NCI-H1092 treated with DMSO at 0.1 percent for 48 hours (cell line): Measurements from ENCODE around the gene IGF1R.

Experiments used
- DNase-seq: peaks from one replicate; lab custom pipeline; 2025; lab: John Stamatoyannopoulos, UW

IGF1R gene

DNA sequence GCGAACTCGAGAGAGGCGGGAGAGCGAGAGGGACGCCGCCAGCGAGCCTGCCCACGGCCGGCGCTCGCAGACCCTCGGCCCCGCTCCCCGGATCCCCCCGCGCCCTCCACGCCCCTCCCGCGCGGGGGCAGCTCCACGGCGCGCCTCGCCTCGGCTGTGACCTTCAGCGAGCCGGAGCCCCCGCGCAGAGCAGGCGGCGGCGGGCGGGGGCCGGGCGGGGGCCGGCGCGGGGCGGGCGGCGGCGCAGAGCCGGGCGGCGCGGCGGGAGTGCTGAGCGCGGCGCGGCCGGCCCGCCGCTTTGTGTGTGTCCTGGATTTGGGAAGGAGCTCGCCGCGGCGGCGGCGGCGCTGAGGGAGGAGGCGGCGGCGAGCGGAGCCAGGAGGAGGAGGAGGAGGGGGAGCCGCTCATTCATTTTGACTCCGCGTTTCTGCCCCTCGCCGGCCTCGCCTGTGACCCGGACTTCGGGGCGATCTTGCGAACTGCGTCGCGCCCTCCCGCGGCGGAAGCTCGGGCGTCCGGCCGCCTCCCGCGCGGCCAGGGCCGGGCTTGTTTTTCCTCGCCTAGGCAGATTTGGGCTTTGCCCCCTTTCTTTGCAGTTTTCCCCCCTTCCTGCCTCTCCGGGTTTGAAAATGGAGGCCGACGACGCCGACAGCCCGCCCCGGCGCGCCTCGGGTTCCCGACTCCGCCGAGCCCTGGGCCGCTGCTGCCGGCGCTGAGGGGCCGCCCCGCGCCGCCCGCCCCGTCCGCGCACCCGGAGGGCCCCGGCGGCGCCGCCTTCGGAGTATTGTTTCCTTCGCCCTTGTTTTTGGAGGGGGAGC lies 524 bp downstream of the IGF1R start:
- no peak for DNase-seq

DNA sequence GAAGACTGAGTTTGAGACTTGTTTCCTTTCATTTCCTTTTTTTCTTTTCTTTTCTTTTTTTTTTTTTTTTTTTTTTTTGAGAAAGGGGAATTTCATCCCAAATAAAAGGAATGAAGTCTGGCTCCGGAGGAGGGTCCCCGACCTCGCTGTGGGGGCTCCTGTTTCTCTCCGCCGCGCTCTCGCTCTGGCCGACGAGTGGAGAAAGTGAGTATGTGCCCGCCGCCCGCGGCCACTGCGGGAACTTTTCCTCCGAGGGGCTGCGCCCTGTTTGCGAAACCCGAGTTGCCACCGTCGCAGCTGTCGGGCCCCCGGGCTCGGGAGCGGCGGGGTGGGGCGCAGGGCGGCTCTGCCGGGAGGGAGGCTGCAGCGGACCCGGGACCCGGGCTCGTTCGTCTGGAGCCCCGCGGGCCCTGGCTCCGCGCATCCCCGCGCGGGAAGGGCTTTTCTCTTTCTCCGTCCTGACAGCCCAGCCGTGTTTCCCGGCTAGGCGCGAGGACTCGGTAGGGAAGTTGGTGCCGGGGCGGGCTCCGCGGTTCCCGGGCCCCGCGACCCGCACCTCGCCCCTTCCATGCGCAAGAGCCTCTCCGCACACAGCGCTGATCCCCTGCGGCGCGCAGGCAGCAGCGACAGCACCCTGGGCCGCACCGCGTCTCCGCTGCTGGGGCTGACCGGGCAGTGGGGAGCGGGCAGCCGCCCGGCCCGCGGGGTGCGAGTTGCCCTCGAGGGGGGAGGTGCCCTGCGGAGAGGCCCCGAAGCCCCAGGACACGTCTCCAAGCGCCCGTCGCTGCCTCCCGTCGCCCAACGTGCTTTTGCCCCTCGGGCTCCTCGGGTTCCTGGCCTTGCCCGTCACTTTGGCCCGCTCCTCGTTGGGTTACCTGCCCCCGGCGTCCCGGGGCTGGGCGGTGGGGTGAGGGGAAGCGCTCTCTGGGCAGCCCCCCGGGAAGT lies 1.4 kb downstream of the IGF1R start:
- no peak for DNase-seq

GRCh38 chr15:98650417-98651035 lies 2.2 kb downstream of the IGF1R start:
- DNase-seq, result no peak

DNA sequence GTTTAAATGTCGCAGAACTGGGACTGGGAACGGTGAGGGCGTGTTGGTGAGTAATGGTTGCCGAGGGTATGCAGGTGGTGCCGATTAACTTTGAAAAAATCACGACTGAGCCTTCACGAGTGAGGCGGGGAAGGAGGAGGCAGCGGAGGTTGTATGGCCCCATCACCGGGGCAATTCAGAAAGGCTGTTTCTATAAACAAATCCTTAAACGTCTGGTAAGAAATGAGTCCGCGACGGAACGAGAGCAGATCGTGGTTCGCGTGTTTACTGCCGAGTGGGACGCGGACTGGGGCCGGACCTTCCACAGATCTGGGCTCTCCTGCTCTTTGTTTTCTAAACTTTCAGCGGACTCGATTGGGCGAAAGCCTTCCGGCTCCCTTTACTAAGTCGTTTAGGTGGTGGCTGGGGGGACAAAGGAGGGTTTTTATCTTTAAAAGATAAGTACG lies 2.7 kb downstream of the IGF1R start:
- no peak for DNase-seq

DNA sequence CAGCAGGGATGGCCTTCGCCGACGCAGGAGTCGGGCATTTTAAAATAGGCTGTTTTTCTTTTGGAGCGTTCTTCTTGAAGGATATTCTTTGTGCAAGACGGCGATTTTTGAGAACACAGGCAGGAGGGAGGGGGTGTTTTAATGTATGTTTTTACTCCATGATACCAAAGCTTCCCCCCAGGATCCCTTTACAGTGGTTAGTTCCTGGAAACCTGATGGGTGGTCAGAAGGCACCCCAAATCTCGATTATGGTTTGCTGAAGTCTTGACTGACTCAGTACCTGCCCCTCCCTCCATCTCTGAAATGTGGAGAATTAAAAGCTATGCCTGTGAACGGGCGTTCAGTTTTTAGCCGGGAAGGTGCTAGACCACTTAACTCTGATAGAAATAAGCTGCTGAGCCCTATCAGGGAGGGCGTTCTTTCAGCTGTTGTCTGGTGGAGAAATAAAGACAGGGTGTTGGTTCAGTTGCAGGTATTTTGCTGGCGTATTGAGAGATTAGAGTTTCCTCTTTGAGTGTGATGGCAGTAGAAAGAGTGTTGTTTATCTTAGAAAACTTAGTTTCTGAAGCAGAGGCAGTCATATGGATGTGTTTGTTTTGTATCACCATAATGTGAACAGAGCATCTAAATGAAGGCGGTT lies 3.4 kb downstream of the IGF1R start:
- no peak for DNase-seq

GRCh38 chr15:98653686-98654085 lies 5.3 kb downstream of the IGF1R start:
- DNase-seq, result no peak

DNA sequence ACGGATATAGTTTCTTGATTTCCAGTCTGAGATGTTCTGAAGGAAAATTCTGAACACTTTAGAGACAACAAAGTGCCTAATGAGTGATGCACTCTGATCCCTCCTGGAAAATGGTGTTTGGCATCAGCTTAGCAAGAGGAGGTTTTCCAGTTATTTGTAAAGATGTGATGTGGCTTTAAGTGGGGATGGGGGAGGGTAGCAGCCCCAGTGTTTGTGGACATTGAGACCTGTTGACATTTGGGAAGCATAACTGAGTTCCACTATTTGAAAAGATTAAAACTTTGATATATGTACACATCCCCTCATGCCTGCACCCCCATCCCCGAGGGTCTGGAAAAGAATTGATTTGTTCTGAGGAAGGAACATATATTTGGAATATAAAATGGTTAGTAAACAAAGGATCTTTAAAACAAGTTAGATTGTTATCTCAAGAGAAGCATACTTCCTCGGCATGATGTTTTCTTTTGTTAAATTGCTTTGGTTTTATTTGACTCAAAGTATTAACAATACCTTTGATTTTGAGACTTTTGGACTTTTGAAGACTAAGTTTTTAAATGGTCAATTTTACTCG lies 6.5 kb downstream of the IGF1R start:
- no peak for DNase-seq

DNA sequence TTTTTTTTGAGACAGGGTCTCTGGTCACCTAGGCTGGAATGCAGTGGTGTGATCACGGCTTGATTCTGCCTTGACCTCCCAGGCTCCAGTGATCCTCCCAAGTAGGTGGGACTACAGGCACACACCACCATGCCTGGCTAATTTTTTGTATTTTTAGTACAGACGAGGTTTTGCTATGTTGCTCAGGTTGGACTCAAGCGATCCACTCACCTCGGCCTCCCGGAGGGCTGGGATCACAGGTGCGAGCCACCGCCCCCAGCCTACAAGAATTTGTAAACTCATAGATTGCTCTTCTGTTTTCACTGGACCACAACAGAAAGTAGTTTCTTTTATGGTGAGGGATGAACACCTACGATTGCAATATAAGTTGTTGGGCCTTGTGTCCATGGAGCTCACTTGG lies 7.4 kb downstream of the IGF1R start:
- no peak for DNase-seq

DNA sequence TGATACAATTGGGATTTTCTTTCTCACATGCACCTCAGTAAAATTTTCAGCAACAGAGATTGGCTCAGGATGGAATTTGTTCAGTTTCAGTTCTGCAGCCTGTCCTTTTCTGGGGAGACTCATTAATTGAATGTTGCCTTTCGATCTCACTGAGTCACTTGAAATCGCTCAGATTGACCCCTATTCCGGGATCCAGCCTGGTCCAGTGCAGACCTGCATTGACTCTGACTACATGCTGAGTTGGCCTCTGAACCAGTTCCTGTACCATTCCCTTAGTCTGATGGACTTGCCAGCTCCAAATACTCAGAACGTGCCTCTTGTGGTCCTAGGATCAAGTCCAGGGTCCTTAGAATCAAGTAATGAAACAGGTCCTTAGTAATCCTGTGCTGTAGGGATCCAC lies 9.4 kb downstream of the IGF1R start:
- no peak for DNase-seq

- peak; percentile 21 for DNase-seq
These were observed 10.7 kb downstream of the IGF1R start for GRCh38 chr15:98658831-98659699.

- no peak for DNase-seq
These were observed 11.7 kb downstream of the IGF1R start for GRCh38 chr15:98660055-98660454.

- DNase-seq, result no peak
These were observed 14.7 kb downstream of the IGF1R start for GRCh38 chr15:98663045-98663444.

DNA sequence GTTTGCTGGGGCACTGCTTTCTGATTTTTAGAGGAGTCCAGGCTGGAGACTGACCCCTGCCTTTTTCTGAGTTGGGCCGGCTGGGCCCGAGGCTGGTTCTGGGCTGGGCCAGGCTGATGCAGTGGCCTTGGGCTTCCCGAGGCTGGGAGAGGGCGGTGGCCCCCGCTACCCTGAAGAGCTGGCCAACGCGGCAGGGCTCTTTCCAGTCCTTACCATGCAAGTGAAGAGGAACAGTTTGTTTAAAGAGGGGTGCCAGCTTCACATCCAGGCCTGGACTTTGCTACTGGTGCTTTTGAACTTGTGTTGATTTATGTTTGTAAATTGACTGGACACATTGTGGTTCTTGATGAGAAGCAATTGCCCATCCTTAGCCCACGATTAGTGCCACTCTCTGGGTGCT lies 15.3 kb downstream of the IGF1R start:
- no peak for DNase-seq

GRCh38 chr15:98666441-98666840 lies 18.1 kb downstream of the IGF1R start:
- DNase-seq, result no peak

GRCh38 chr15:98666841-98667240 lies 18.5 kb downstream of the IGF1R start:
- no peak for DNase-seq

DNA sequence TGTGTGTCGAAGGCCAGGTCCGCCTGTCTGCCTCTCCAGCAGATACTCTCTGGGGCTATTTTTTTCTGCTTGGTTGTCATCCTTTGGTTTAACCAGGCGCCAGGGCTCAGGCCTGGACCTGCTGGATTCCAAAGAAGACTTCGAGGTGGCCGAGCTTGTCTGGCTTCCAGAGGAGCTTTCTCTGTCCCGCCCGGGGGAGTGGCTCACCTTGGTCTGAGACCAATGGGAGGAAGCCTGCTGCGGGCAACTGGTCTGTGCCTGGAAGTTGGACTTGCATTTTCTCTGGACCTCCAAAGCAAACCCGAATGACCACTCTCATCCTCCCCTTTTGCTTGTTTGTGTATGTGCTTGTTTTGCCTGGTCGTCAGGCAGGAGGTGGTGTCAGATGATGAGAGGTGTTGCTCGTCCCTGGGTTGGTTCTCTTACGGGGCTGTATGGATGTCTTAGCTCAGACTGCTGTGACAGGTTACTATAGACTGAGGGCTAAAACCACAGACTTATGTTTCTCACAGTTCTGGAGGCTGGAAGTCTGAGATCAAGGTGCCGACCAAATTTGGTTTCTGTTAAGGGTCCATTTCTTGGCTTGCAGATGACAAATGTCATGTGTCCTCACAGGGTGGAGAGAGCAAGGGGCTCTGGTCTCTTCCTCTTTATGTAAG lies 19.3 kb downstream of the IGF1R start:
- DNase-seq, result no peak

DNA sequence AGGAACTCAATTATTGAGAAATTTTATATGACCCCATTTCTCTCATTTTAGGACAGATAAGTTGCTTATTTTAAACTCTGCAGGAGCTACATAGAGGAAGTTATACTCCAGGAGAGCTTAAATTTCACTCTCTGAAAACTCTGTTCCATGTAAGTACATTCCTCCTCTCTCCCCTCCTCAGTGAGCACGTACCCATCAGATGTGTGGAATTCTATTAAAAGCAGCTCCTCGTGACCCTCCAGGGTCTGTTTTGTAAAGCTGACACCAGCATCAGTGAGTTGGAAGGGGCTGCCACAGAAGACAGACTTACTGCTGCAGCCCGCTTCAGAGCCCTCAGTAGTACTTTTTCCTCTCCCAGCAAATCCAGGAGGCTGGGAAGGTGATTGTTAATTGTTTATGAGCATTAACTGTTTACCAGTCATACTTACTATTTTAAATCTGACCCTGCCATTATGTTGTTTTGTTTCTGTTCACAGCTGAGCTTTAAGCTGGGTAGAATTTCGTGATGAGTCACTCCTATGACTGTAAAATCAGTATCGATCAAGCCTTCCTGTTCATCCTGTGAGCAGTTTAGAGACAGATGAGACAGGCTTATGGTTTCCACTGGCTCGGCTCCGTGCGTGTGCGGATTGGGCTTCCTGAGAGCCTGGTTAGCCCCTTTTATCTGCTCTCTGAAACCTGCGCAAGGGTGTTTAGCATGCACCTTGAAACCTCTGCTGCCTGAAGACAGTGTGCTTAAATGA lies 20.4 kb downstream of the IGF1R start:
- no peak for DNase-seq

- no peak for DNase-seq
These were observed 21.3 kb downstream of the IGF1R start for GRCh38 chr15:98669638-98670037.
